ENCODE data around the gene NXT1. TPM values are rescaled to one million over a fixed set of nuclear protein-coding genes. Genes with fewer than 3 reads are reported as not detected.

Gene NXT1
- total and polyA plus RNA-seq, 10 donors = 14.6 to 37.4 (median 26.5) TPM

- Histone ChIP-seq H3K4me1 (peaks cover 27 to 59% (median 44%) of the 10 kb centered on the region in 6 donors), H3K4me3 (no peak overlapping the region), H3K36me3 (peaks cover 0 to 67% (median 43%) of the 10 kb centered on the region in 6 donors), H3K9me3 (no peaks in the 10 kb centered on the region), H3K27me3 (replicated peaks in 1 of 7) (no peaks in the 10 kb centered on the region), H3K27ac (peak overlapping the region in 7 of 8 donors; percentile 13 to 76 (median 58))
- TF ChIP-seq POLR2AphosphoS5 (IDR thresholded peaks at IDR 0.05) = no peak
- TF ChIP-seq POLR2A (IDR thresholded peaks at IDR 0.05) = no peak
- TF ChIP-seq, protein P1, sequence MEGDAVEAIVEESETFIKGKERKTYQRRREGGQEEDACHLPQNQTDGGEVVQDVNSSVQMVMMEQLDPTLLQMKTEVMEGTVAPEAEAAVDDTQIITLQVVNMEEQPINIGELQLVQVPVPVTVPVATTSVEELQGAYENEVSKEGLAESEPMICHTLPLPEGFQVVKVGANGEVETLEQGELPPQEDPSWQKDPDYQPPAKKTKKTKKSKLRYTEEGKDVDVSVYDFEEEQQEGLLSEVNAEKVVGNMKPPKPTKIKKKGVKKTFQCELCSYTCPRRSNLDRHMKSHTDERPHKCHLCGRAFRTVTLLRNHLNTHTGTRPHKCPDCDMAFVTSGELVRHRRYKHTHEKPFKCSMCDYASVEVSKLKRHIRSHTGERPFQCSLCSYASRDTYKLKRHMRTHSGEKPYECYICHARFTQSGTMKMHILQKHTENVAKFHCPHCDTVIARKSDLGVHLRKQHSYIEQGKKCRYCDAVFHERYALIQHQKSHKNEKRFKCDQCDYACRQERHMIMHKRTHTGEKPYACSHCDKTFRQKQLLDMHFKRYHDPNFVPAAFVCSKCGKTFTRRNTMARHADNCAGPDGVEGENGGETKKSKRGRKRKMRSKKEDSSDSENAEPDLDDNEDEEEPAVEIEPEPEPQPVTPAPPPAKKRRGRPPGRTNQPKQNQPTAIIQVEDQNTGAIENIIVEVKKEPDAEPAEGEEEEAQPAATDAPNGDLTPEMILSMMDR (IDR thresholded peaks at IDR 0.05 in 8 of 11, conservative IDR thresholded peaks at IDR 0.05 in 3 of 11) = no peak
- DNase-seq = no peak
- 12 to 34% (median 14%) methylated on average over 1 of the region's 1 CpG for WGBS, 5 donors
- intact Hi-C loops (cut with DNase I; ENCODE audit: low total_unique reads) = loop anchor here (5.0 kb wide), 1 partner anchor 51 kb away; no protein-coding TSS in a partner anchor
Measured at GRCh38 chr20:23366384-23366783, 15.8 kb downstream of the NXT1 start.

DNA sequence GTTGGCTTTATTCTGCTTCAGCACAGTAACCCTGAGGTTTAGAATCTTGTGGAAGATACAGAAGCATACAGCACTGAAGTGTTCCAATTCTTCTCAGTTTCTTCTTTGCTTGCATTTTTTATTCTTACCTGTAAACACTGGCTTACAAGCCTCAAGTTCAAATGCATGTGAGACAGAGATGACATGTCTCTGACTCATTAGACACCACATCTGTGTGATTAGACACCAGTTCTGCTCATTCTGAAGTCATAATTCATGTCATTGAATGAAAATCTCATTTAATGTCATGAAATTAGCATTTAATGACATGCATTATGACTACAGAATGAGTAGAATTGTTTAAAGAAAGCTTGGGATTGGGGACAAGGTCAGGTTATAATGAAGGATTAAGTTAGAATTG lies 17.2 kb downstream of the NXT1 start:
- Histone ChIP-seq H3K4me3 (no peak overlapping the region), H3K36me3 (peaks cover 0 to 81% (median 56%) of the 10 kb centered on the region in 6 donors), H3K27me3 (replicated peaks in 1 of 7) (no peaks in the 10 kb centered on the region), H3K9me3 (no peaks in the 10 kb centered on the region), H3K27ac (no peak overlapping the region), H3K4me1 (peaks cover 25 to 53% (median 42%) of the 10 kb centered on the region in 6 donors)
- no peak for DNase-seq
- intact Hi-C loops (cut with DNase I; ENCODE audit: low total_unique reads) = loop anchor here (5.0 kb wide), 1 partner anchor 50 kb away; no protein-coding TSS in a partner anchor
- TF ChIP-seq, protein P1 (IDR thresholded peaks at IDR 0.05 in 8 of 11, conservative IDR thresholded peaks at IDR 0.05 in 3 of 11) = no peak
- TF ChIP-seq POLR2AphosphoS5 (IDR thresholded peaks at IDR 0.05) (no peak), POLR2A (IDR thresholded peaks at IDR 0.05) (no peak)

GRCh38 chr20:23368316-23369071 lies 17.9 kb downstream of the NXT1 start:
- peaks cover 0 to 88% (median 63%) of the 10 kb centered on the region in 6 donors for H3K36me3 ChIP-seq

More at GRCh38 chr20:23368316-23369071, 17.9 kb downstream of the NXT1 start:
- 94 to 98% (median 97%) methylated on average over 2 of the region's 2 CpGs for WGBS, 5 donors
- no peak for DNase-seq
- no peak overlapping the region for H3K27ac ChIP-seq
- intact Hi-C loops (cut with DNase I; ENCODE audit: low total_unique reads) = loop anchor here (5.0 kb wide), 1 partner anchor 49 kb away; no protein-coding TSS in a partner anchor
- H3K9me3 ChIP-seq = no peaks in the 10 kb centered on the region
- TF ChIP-seq POLR2A (IDR thresholded peaks at IDR 0.05) (no peak), POLR2AphosphoS5 (IDR thresholded peaks at IDR 0.05) (no peak)
- TF ChIP-seq, protein P1 (IDR thresholded peaks at IDR 0.05 in 8 of 11, conservative IDR thresholded peaks at IDR 0.05 in 3 of 11) = no peak
- H3K27me3 ChIP-seq (replicated peaks in 1 of 7) = no peaks in the 10 kb centered on the region
- H3K4me3 ChIP-seq = no peak overlapping the region
- peaks cover 18 to 46% (median 35%) of the 10 kb centered on the region in 6 donors for H3K4me1 ChIP-seq
